Bladder microvascular endothelial cell (primary cell): ENCODE measurements around the gene CHST3. TPM values are rescaled to one million over a fixed set of nuclear protein-coding genes. Genes with fewer than 3 reads are reported as not detected.

Experiments
- total RNA-seq: library from RNA; depleted of rRNA; stranded (reverse); fragments of >200 nt; gene quantifications from 2 replicates; pipeline ENCODE4 v1.2.3, GENCODE V29; 2014

The CHST3 gene
- total RNA-seq: 5.5 and 6.1 TPM in 2 replicates

GRCh38 chr10:71964098-71964742, at the start of gene CHST3:
Gene CHST3 (plus strand): TSS chr10:71964395. CDS start chr10:72005843, 41,448 bp downstream.

Other genes with a start within 250 kb of the CHST3 start
- gene C10orf105, start 244.6 kb upstream of the CHST3 start, total RNA-seq: not detected in 2 replicates
- gene VSIR, start 190.9 kb upstream of the CHST3 start, total RNA-seq: 25.6 and 34.9 TPM in 2 replicates
- 620 and 1,041 TPM in 2 replicates for gene PSAP, start 113.1 kb upstream of the CHST3 start, total RNA-seq
- 0.32 and 1.0 TPM in 2 replicates for gene SPOCK2, start 124.2 kb downstream of the CHST3 start, total RNA-seq